HG03025 (cell line): ENCODE data around the gene ACOT7.
A peak's percentile ranks its signal among the peaks of the same experiment; 100 is the strongest.
"Not testable (repeated sequence)": the region's sequence is repeated elsewhere in the genome, so short reads cannot be mapped to it uniquely, and the experiment has no call there.

ENCODE experiments used
- ATAC-seq: cut with Tn5 transposase; IDR thresholded peaks from one replicate; pipeline ENCODE4 v1.9.1; 2021; ENCODE audit warnings: mild to moderate bottlenecking, moderate library complexity; ENCODE audit not compliant: unreplicated experiment, low FRiP score

Gene ACOT7, protein sequence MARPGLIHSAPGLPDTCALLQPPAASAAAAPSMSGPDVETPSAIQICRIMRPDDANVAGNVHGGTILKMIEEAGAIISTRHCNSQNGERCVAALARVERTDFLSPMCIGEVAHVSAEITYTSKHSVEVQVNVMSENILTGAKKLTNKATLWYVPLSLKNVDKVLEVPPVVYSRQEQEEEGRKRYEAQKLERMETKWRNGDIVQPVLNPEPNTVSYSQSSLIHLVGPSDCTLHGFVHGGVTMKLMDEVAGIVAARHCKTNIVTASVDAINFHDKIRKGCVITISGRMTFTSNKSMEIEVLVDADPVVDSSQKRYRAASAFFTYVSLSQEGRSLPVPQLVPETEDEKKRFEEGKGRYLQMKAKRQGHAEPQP

DNA sequence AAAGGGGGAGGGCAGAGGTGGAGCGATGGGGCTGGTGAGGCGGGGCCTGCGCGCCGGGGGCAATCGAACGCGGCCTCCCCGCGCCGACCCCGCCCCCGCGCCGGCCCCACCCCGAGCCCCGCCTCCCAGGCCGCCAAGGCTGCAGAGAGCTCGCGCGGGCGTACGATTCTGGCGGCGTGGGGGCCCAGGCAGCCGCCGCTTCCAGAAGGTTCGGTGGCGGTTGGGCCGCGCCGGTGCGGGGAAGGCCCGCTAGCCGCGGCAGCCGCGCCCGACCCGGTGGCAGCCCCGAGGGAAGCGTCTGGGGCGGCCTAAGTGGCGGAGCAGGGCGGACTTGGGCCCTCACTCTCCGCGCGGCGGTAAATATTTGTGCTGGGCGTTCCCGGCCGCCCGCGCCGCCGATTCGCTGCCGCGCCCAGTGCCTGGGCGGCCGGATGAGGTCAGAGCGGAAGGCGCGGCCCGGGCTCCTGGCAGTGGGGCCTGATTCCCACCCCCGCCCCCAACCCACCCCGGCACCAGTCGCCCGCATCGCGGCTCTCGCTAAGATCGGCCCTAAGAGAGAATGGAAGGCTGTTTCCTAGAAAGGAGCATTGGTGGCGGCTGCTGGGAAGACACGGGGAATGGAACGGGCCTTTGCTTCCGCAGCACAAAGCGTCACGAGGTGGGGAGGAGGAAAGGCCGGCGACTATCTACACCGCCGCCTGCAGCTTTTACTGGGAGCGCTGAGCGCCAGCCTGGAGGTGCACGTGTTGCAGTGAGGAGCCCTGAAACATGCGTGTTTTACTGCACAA lies at the start of gene ACOT7:
TSS of gene ACOT7 (minus strand) at position 368 of the 788 bp plus-strand sequence. CDS start 368 bp downstream, outside the sequence.
- ATAC-seq = peak; percentile 70

DNA sequence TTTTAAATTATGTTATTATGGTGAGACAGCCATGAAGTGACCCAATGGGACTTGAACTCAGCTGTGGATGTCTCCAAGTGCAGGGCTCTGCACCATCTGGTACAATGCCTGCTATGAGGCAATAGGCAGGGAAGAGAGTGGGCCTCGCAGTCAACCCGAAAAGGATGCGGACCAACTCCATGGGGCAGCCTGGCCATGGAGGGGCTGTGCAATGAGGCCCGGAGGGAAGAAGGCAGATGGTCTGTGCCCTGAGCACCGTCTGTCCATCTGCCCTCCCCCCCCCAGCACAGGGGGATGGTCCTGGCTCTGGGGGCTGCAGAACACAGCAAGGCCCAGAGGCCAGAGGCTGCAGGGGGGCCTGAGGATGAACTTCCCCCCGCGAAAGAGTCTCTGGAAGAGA lies 48.0 kb upstream of the ACOT7 start:
- ATAC-seq = no peak

DNA sequence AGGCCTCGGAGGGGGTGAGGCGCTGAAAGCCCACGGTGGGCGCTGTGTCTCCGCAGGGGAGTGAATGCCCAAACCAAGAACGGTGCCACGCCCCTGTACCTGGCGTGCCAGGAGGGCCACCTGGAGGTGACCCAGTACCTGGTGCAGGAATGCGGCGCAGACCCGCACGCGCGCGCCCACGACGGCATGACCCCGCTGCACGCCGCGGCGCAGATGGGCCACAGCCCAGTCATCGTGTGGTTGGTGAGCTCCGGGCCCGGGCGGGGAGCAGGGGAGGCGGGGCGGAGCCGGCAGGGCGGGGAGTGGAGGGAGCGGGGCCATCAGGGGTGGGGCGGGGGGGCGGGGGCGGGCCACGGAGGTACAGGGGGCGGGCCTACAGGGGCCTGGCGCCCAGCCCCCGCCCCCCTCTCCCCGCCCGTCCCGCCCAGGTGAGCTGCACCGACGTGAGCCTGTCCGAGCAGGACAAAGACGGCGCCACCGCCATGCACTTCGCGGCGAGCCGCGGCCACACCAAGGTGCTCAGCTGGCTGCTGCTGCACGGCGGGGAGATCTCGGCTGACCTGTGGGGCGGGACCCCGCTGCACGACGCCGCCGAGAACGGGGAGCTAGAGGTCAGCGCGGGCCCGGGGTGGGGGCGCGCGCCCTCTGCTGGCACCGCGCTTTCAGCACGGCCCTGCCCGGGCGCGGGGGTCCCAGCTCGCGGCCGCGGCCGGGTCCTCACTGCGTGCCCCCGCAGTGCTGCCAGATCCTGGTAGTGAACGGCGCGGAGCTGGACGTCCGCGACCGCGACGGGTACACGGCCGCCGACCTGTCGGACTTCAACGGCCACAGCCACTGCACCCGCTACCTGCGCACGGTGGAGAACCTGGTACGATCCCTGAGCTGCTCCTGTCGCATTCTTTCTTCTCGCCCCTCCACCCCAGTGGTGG lies 46.9 kb upstream of the ACOT7 start:
- ATAC-seq = no peak

DNA sequence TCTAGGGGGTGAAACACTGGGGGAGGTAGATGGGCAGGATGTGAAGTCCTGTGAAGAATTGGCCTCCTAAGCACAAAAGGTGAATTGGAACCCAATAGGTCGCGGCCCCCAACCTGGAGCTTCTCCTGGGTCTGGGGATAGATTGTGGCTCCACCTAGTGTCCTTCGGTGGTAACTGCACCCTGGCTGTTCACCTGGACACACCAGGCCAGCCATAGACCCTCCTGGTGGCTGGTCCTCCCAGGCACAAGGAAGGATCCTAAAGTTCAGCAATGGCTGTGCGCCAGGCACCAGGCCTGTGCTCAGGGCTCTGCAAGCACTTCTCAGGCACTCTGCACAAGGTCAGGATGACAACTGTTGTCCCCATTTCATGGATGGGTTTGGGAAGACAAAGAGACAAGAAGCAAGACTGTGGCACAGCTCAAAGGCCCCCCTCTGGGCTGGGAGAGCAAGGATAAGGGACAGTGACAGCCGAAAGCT lies 44.5 kb upstream of the ACOT7 start:
- ATAC-seq = no peak

DNA sequence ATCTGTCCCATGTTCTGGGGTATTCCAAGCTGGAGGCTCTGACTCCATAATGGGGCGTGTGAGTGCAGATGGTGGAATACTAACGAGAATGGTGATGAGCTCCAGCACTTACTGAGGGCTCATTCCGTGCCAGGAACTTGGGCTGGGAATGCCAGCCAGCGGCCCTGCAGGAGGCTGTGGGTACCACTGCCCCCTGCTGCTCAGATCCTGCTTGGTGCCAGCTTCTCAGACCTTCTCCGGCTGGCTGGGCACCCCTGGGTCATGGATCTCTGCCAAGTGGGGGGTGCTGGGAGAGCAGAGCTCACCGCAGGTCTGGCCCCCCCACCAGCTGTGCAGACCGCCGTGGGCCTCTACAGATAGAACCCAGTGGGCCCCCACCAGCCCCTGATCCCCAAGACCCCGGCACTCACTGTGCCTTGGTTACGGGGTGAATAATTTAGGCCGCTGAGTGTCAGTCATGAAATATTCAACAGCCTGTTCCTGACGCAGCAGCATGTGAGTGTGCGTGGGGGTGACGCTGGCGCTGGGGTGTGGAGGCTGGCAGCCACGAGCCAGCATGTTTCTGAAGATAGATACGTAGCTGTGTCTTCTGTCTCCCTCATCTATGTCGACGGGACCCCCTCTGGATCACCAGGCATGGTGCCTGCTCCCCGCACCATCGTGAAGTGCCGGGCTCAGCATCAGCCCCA lies 43.6 kb upstream of the ACOT7 start:
- not testable (repeated sequence) for ATAC-seq

DNA sequence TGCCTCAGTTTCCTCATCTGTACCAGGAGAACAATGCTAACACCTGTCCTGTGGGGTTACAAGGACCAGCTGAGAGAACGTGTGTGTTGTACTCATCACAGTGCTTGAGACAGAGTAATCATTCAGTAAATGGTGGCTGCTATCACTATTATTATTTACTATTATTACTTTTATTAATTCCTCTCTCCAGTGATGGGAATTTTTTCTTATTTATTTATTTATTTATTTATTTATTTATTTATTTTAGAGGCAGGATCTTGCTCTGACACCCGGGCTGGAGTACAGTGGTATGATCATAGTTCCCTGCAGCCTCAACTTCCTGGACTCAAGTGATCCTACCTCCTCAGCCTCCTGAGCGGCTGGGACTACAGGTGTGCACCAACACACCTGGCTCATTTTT lies 42.7 kb upstream of the ACOT7 start:
- ATAC-seq = not testable (repeated sequence)

DNA sequence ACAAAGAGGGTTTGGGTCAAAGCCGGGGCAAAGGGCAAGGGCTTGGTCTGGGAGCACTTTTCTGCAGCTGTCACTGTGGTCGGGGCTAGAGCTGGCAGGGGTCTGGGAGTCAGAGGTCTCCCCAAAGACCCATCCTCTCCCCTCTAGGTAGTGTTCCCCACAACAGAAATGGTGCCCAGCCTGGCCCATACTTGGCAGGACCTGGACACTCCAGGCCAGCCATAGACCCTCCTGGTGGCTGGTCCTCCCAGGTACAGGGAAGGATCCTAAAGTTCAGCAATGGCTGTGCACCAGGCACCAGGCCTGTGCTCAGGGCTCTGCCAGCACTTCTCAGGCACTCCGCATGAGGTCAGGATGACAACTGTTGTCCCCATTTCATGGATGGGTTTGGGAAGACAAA lies 42.0 kb upstream of the ACOT7 start:
- no peak for ATAC-seq

DNA sequence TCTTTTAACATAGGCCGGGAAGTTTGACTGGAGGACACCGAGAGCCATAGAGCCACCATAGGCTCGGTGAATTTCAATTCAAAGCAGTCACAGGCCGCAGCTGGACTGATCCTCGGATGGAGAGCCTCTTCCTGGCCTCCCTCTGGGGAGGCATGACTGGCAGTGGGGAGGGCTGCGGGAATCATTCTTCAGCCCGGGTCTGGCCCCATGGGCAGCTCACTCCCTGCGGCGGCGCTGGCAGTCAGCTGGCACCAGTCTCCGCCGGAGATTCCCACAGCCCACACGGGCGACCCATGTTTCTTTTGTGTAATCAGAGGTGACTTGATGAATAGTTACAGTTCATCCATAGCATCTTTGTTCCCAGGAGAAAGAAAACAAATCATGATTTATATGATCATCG lies 41.6 kb upstream of the ACOT7 start:
- no peak for ATAC-seq

DNA sequence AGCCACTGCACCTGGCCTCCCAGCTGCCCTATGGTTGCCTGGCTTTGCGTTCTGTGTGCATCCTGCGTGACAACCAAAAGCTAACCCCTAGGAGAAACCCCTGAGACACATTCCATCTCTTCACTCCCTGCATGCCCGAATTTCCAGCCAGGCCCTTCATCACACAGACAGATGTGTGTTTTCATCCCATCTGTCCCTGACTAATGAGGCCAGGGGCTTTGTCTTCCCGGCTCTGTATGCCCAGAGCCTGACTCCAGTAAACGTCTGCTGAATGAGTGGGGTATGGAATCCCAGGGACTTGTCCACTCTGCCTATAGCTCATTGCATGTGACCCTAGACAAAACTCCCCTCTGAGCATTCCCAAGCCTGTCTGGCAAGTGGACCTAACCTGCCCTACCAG lies 40.6 kb upstream of the ACOT7 start:
- no peak for ATAC-seq

DNA sequence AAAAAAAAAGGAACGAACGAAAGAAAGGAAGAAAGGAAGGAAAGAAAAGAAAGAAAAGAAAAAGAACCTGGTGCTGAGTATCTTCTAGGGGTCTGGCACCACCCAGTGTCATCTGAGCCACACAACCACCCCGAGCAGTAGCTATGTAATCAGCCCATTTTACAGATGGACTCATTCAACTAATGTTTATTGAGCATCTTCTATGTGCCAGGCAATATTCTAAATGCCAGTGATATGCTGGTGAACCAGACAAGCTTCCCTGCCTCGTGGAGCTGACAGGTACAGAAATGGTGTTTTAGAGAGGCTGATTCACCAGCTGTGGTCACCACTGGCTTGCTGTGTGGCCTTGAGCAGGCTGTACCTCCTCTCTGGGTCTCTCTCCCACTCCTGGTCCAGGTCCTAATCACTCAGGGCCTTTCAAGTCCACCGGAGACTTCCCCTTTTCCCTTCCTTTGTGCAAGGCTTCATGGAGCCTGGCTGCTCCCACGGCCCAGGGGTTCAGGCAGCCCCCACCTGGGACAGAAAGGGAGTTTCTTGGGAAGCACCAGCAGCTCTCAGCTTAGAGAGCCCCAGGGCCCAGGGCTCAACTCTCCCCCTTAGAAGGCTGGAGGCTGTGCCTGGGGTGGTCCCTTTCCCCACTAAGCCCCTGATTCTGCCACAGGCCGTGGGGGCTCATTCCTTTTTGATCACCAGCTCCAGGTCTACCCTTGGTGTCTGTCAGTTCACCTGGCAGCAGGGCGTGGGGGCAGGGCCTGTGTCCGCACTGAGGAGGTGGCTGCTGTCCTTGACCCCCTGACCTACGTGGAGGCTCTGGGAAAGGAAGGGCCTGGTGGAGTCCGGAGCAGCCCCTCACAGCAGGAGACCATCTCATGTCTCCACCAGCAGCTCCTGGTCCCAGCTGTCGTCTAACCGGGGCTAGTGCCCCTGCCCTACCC lies 38.3 kb upstream of the ACOT7 start:
- ATAC-seq = not testable (repeated sequence)

DNA sequence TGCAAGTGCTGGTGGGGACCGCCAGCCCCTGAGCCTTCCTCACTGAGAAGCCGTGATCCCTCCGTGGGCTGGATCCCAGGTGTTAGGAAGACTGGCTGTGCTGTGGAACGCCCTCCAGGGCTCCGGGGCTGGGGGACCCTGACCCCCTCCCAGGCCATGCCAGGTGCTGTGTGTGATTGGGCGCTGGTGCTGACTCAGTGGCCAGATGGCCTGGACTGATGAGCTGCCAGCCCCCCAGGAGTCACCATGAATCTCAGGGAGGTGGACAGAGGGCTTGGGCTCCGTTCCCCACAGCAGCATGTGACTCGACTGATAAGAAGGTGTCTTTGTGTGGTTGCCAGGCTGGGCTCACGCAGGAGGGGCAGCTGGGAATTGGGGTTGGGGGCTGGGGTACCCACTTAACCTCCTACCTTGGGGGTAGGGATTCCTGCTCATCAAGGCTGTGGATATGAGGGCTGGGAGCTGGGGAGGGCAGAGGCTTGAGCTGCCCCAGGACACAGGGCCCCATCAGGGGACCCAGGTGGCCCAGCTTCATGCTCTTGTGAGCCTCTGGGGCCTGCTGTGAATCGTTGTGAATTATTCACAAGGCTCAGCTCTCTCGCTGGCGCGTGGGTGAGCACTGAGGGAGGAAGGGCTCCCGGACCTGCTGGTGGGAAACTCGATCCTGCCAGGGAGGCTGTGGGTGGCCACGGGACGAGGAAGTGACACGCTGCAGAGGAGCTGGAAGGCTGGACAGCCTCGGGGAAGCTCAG lies 36.3 kb upstream of the ACOT7 start:
- ATAC-seq = not testable (repeated sequence)

DNA sequence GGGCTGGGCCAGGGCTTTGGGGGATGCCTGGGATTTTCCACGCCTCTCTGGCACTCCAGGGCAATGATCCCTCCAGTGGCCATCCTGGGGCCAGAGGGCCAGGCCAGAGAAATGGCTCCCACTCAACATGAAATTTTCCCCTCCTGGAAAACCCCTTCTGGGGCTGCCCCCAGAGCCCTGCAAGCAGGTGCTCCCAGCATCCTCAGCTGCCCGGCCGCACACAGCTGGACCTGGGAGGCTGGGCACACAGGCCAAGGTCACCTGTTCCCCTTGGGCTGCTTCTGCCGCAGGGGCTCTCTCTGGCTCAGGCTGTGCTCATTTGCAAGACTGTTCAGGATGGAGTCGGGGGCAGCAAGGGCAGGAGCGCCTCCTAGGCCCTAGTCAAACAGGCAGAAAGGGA lies 34.9 kb upstream of the ACOT7 start:
- ATAC-seq = not testable (repeated sequence)

DNA sequence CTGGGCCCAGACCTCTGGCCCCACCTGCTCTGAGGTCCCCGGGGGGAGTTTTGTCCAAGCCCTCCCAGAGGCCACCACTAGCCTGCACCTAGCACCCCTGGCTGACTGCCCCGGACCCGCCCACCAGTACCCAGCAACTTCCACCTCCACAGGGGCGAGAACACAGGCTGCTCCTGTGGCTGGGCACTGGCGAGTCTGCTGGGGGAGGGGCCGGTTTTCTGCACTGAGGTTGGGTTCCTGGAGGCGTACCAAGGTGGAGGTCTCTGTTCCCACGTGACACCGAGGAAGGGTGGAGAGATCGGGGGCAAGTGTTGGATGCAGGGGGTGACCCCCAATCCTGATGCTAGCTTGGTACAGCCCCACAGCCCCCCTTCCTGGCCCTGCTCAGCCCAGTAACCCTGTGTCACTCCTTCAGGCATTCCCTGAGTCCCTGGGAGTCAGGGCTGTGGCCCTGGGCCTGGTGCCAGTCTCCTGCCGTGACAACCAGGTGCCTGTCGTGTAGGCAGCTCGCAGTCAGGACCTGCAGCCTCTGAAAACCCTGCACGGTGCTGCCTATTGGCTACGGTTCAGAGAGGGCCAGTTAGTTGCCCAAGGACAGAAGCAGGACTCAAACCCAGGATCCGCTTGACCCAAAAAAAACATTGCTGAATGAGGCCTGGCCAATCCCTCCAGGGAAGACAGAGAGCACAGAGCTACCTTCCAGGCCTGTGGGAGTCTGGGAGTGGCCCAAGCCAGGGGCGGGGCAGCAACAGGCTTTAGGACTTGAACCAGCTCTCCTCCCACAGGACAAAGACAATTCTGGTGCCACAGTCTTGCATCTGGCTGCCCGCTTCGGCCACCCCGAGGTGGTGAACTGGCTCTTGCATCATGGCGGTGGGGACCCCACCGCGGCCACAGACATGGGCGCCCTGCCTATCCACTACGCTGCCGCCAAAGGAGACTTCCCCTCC lies 34.1 kb upstream of the ACOT7 start:
- no peak for ATAC-seq

DNA sequence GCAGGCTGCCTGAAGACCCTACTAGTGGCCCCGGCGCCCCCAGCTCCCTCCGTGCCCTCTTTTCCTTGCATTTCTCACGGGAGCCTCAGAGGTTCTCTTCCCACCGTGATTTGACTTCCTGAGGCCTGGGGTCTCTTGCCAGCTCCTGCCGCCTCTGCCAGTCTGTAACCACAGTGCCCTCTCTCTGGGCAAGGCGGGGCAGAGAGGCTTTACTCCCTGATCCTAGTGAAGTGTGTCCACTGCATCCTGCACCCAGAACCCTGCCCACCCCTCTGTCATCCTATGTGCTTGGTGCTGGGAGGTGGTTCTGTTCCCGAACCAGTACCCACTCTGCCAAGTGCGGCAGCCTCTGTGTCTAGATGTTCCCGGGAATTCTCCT lies 33.4 kb upstream of the ACOT7 start:
- ATAC-seq = no peak

DNA sequence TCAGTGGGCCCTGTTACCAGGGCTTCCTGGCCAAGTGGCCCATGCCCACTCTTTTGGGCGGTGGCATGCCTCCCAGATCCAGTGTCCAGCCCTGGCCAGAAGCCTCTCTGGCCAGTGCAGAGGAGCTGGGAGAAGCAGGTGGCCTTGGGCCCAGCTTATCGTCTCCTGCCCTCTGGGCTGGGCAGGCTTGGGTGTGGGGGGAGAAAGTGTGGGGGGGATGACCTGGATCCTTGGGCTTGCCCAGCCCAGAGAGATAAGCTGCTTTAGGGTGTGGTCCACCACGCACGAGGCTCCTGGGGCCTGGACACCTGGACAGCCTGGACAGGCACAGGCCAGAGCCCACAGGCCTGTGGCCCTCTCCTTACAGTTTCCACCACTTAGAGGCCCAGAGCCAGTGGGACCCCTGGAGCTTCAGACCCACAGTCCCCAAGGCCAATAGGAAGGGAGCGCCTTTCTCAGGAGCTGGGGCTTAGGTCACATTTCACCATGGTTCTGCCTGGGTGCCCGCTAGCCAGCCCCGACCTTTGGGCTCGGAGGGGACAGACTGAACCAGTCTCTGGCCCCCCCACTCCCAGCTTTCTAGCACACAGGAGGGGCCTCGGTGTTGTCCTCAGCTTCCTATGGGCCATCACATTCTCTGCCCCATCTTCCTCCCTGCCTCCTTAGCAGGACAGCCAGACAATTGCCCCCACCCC lies 32.9 kb upstream of the ACOT7 start:
- ATAC-seq = no peak

DNA sequence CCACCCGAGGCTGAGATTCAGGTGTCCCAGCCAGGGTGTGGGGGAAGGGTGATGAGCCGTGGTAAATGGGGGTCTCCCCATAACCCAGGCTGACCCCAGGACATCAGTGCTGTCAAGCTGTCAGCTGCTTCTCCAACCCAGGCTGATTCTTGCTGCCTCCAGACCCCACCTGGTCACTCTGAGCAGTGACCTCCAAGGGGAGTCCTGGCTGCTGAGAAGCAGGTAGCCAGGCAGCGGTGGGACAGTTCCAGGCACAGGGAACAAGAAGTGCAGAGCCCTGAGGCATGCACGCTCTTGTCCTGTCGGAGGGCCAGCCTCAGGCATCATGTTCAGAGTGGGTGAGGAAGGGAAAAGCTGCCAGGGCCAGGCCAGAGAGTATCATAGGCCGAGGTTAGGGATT lies 32.1 kb upstream of the ACOT7 start:
- no peak for ATAC-seq
